HEK293T (cell line): ENCODE results near the gene PLCH2.
"Not testable (repeated sequence)": the region's sequence is repeated elsewhere in the genome, so short reads cannot be mapped to it uniquely, and the experiment has no call there.

ENCODE experiments used
- CTCF ChIA-PET: fragments of 350-600 bp; formaldehyde crosslinking; extraction: SDS; loops from one replicate; lab custom pipeline; 2021; ENCODE audit warnings: antibody characterized with exemption, inconsistent platforms; lab: Yijun Ruan, JAX
- POLR2A ChIA-PET: fragments of 350-600 bp; formaldehyde crosslinking; extraction: SDS; loops from one replicate; lab custom pipeline; 2020; ENCODE audit warnings: antibody characterized with exemption, inconsistent platforms; lab: Yijun Ruan, JAX
- DNase-seq: peaks from one replicate; pipeline ENCODE4 v3.0.0; 2012; ENCODE audit warnings: mixed read lengths; ENCODE audit errors: extremely low spot score
- ARNT ChIP-seq: fragments of 450-650 bp; IDR thresholded peaks from 2 replicates; pipeline ENCODE4 v1.6.1; 2017; ENCODE audit warnings: mild to moderate bottlenecking
- BHLHE40 ChIP-seq: fragments of 450-650 bp; IDR thresholded peaks from 2 replicates; pipeline ENCODE4 v1.6.1; 2016; ENCODE audit warnings: mild to moderate bottlenecking, moderate library complexity, borderline replicate concordance
- CTBP1 ChIP-seq: fragments of 450-650 bp; IDR thresholded peaks from 2 replicates; pipeline ENCODE4 v1.6.1; 2016; ENCODE audit warnings: borderline replicate concordance
- ELF4 ChIP-seq: fragments of 450-650 bp; IDR thresholded peaks from 2 replicates; pipeline ENCODE4 v1.6.1; 2017; ENCODE audit warnings: antibody characterized with exemption
- FOXA1 ChIP-seq: fragments of 450-650 bp; IDR thresholded peaks from 2 replicates; pipeline ENCODE4 v1.6.1; 2016; ENCODE audit warnings: mild to moderate bottlenecking
- FOXK2 ChIP-seq: fragments of 450-650 bp; IDR thresholded peaks from 2 replicates; pipeline ENCODE4 v1.6.1; 2016; ENCODE audit warnings: mild to moderate bottlenecking
- FOXM1 ChIP-seq: fragments of 450-650 bp; IDR thresholded peaks from 2 replicates; pipeline ENCODE4 v1.6.1; 2017; ENCODE audit warnings: mild to moderate bottlenecking, borderline replicate concordance
- HDGF ChIP-seq: fragments of 450-650 bp; IDR thresholded peaks from 2 replicates; pipeline ENCODE4 v1.6.1; 2017; ENCODE audit warnings: antibody characterized with exemption, borderline replicate concordance
- L3MBTL2 ChIP-seq: fragments of 450-650 bp; conservative IDR thresholded peaks from 2 replicates; pipeline ENCODE4 v1.6.1; 2016; ENCODE audit warnings: mild to moderate bottlenecking
- LEF1 ChIP-seq: fragments of 450-650 bp; IDR thresholded peaks from 2 replicates; pipeline ENCODE4 v1.6.1; 2017; ENCODE audit warnings: mild to moderate bottlenecking, borderline replicate concordance
- NFRKB ChIP-seq: fragments of 450-650 bp; IDR thresholded peaks from 2 replicates; pipeline ENCODE4 v1.6.1; 2016; ENCODE audit warnings: mild to moderate bottlenecking, moderate library complexity
- PKNOX1 ChIP-seq: fragments of 450-650 bp; IDR thresholded peaks from 2 replicates; pipeline ENCODE4 v1.6.1; 2016
- SP1 ChIP-seq: fragments of 450-650 bp; IDR thresholded peaks from 2 replicates; pipeline ENCODE4 v1.6.1; 2017
- SUZ12 ChIP-seq: fragments of 450-650 bp; IDR thresholded peaks from 2 replicates; pipeline ENCODE4 v1.6.1; 2016; ENCODE audit warnings: mild to moderate bottlenecking
- TARDBP ChIP-seq: fragments of 450-650 bp; IDR thresholded peaks from 2 replicates; pipeline ENCODE4 v1.6.1; 2016
- ZNF384 ChIP-seq: fragments of 450-650 bp; IDR thresholded peaks from 2 replicates; pipeline ENCODE4 v1.6.1; 2016

The PLCH2 gene

GRCh38 chr1:2438641-2439040 is 37.4 kb upstream of the PLCH2 start:
- ChIA-PET POLR2A (no interaction called here), CTCF (no interaction called here)
- DNase-seq: no peak
- TF ChIP-seq BHLHE40 (no peak), LEF1 (no peak), FOXM1 (no peak), CTBP1 (no peak), ZNF384 (no peak), L3MBTL2 (no peak), SUZ12 (no peak), ELF4 (no peak), FOXK2 (no peak), FOXA1 (no peak), PKNOX1 (no peak), ARNT (no peak)

- POLR2A ChIA-PET: no interaction called here
- CTCF ChIA-PET: no interaction called here
- no peak for DNase-seq
- no peak for TF ChIP-seq ZNF384
- no peak for TF ChIP-seq LEF1
- TF ChIP-seq SP1: no peak
- no peak for TF ChIP-seq SUZ12
- no peak for TF ChIP-seq ARNT
- no peak for TF ChIP-seq FOXK2
- no peak for TF ChIP-seq ELF4
- no peak for TF ChIP-seq HDGF
- TF ChIP-seq FOXA1: no peak
- TF ChIP-seq FOXM1: no peak
- TF ChIP-seq PKNOX1: no peak
Observed at GRCh38 chr1:2439369-2439768, 36.7 kb upstream of the PLCH2 start.

GRCh38 chr1:2440346-2440745 is 35.7 kb upstream of the PLCH2 start:
- POLR2A ChIA-PET, DNase-seq, CTCF ChIA-PET: not testable (repeated sequence)

- POLR2A ChIA-PET: no interaction called here
- CTCF ChIA-PET: no interaction called here
- TF ChIP-seq L3MBTL2: no peak
- TF ChIP-seq SP1: no peak
- TF ChIP-seq TARDBP: no peak
- TF ChIP-seq FOXA1: no peak
- TF ChIP-seq PKNOX1: no peak
- no peak for TF ChIP-seq FOXK2
- no peak for DNase-seq
Observed at GRCh38 chr1:2441746-2442145, 34.3 kb upstream of the PLCH2 start.

- CTCF ChIA-PET: no interaction called here
- DNase-seq: no peak
- POLR2A ChIA-PET: no interaction called here
- TF ChIP-seq PKNOX1: no peak
- no peak for TF ChIP-seq SUZ12
- no peak for TF ChIP-seq TARDBP
- TF ChIP-seq SP1: no peak
- no peak for TF ChIP-seq NFRKB
- TF ChIP-seq L3MBTL2: no peak
- TF ChIP-seq HDGF: no peak
- TF ChIP-seq FOXA1: no peak
- no peak for TF ChIP-seq CTBP1
- no peak for TF ChIP-seq FOXK2
- no peak for TF ChIP-seq ELF4
- TF ChIP-seq FOXM1: no peak
- no peak for TF ChIP-seq LEF1
Observed at GRCh38 chr1:2442661-2443060, 33.4 kb upstream of the PLCH2 start.

GRCh38 chr1:2443277-2444137 is 32.6 kb upstream of the PLCH2 start:
- CTCF ChIA-PET: no interaction called here
- peak; percentile 36 for DNase-seq
- no peak for TF ChIP-seq NFRKB
- TF ChIP-seq FOXM1: no peak

GRCh38 chr1:2444138-2444591 is 31.9 kb upstream of the PLCH2 start:
- DNase-seq: no peak
- TF ChIP-seq TARDBP (no peak), FOXK2 (no peak), FOXA1 (no peak), SUZ12 (no peak), L3MBTL2 (no peak), PKNOX1 (no peak), NFRKB (no peak), FOXM1 (no peak)
- ChIA-PET CTCF (no interaction called here), POLR2A (no interaction called here)

More at GRCh38 chr1:2443277-2444137, 32.6 kb upstream of the PLCH2 start:
- POLR2A ChIA-PET: no interaction called here
